ENCODE results near the gene CCBE1.

Gene CCBE1

GRCh38 chr18:59481436-59481835 lies 215.8 kb downstream of the CCBE1 start:
- DNase-seq = no peak

GRCh38 chr18:59479776-59480175 lies 217.4 kb downstream of the CCBE1 start:
- DNase-seq = no peak

- DNase-seq = no peak
Measured at GRCh38 chr18:59478591-59478990, 218.6 kb downstream of the CCBE1 start.

- no peak for DNase-seq
Measured at GRCh38 chr18:59477849-59478248, 219.4 kb downstream of the CCBE1 start.

DNA sequence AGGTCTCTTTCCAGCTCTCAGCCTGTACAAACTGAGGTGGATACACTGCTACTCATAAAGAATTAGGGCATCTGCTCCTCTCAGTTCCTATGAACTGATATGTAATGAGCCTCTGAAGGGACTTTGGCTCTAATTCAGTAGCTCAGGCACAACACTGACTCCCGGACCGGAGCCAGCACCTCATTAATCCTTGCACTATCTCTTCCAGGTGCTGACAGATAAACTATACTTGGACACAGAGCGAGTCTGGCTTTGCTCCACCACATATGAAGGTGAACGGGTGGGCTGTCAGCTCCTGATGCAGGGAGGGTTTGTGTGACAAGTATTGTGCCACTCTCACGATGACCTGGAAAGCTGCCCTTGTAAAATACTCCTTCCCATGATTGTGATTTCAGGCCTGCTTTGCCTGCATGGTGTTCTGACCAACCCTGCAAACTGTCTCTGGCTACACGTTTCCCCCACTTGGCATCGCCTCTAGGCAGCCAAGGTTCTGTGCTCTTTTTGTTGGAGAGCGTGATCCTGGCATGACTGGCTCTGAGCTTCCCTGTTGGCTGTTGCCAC lies 226.6 kb downstream of the CCBE1 start:
- DNase-seq = no peak

DNA sequence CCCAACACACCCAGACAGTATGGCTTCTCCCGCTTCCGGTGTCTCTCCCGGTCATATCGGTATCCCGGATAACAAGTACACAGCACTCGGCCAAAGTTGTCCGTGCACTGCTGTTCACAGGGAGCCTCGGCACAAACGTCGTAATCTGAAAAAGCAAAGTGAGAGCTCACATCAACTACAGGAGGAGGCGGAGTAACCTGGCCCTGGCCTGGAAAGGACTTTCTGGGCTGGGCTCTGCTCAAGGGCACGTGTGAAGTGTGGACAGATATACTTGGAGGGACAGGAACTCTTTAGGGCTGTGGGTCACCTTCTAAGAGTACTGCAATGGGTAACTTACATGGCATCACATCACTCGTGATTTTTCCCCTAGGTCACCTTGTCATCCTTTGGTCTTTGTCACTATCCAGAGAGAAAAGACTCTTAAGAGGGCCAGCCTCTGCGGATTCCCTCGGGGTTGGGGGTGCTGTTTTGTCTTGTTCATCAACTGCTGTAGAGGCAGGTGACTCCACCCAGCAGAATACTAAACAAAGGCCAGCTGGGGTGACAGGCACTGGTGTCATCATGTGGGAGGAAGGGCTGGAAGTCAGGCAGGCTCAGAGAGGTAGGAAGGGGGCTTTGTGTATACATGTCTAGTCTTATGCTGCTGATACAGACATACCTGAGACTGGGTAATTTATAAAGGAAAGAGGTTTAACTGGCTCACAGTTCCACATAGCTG lies 227.6 kb downstream of the CCBE1 start:
- DNase-seq = no peak

DNA sequence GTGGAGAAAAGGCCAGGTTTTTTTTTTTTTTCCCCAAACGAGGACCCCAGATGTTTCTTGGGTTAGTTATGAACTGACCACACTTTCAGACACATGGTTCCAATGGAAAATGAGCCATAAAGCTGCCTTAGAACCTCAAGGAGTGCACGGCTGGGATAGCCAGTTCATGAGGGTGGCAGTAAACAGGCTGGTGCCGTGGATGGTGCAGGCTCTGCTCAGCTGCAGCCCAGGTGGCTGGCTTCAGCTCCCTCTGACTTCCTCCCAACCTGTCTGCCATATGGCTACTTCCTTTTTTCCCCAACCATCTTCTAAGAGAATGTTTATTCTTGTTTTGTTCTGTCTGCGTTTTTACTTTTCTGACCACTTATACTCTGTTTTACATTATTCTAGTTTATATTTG lies 228.4 kb downstream of the CCBE1 start:
- DNase-seq = no peak

GRCh38 chr18:59467497-59467896 lies 229.7 kb downstream of the CCBE1 start:
- DNase-seq = no peak

DNA sequence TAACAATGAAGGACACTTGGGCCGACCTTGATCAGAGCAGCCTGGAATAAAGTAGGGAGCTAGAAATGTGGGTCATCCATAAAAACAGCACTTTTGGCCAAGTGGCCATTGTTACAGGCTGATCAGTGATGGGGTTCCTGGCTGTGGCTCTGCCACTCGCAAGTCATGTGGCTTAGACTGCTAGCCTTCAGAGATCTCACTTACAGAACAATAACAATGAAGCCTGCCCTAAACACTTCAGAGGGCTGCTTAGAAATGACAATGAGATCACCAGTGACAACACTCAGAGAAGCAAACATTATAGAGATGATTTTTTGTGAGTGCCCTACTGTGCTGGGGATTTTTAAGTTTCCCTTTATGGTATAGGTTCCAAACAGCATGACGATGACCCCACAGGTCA lies 230.2 kb downstream of the CCBE1 start:
- no peak for DNase-seq

DNA sequence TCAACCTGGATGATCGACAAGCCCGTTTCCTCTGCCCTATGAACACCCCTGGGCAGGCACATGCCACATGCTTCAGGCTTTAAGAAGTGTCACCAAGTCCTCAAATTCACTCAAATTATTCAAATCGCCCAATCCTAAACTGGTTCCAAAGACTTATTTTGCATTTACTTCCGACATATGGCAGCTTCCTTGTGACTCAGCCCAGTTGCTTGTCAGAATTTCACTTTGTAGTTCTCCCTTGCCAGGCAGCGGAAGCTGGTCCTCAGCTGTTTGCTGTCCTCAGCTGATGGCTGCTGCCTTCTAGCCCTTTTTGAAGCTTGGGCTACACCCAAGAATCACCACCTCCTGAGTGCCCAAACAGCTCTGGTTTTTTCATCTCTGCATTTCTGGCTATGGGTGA lies 232.7 kb downstream of the CCBE1 start:
- DNase-seq = no peak

DNA sequence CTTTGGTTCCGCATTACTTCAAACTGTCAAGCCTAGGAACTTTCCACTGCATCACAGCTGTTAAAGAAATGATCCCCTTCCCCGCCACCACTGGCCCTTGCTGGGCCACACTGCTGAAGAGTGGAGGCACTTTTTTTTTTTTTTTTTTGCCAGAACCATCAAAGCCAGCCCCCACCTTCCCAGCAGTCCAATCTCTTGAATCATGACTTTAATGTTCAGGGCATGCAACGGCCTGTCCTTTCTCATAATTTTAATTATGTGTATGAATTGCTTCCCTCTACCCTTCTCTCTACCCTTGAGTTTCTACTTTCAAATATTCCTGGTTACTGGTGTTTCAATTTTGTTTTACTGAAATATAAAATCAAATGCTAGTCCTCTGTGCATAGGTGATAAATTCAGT lies 236.1 kb downstream of the CCBE1 start:
- no peak for DNase-seq

DNA sequence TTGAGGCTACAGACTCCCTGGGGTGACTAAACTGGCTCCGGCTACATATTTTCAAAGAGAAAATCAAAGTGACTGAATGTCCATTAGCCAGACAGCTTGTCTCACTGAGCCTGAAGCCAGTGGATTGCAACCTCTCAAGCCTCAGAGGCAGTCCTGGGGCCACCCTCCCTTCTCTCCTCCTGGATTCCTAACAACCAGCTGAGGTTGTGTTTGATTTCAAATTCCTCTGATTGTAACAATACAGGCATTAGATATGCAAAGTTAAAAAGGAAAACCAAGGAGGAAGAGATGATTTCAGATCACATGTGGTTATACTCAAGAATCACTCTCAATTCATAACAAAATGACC lies 237.2 kb downstream of the CCBE1 start:
- DNase-seq = no peak

DNA sequence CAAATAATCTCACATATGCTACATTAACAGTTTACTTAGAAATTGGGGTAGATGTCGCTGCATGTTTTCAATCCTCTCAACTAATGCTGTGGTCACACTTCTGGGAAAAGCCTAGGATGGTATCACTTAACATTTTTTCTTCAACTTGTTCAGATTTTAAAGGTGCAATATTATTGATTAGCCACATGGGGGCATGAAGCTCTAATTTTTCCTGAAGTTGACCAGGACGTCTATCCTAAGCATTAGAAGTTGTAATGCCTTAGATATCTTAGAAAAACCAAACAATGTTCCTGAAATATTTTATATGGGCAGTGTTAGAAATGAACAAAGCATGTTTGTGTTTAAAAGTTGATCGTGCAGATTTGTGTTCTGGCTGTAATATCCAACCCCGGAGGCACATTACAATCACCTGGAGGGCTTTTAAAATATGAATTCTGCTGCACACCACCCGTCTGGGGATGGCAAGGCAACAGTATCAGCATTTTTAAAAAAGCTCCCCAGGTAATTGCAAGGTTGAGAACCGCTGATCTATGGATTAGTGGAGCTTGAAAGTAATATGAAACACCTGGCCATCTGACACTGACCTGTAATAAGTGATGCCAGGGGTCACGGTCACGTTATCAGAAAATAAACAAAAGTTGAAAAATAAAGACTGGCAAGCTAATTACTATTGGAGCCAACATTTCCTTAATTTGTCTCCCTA lies 237.7 kb downstream of the CCBE1 start:
- DNase-seq = peak; percentile 57

GRCh38 chr18:59458575-59458974 lies 238.6 kb downstream of the CCBE1 start:
- DNase-seq = no peak

GRCh38 chr18:59456657-59457056 lies 240.6 kb downstream of the CCBE1 start:
- no peak for DNase-seq

DNA sequence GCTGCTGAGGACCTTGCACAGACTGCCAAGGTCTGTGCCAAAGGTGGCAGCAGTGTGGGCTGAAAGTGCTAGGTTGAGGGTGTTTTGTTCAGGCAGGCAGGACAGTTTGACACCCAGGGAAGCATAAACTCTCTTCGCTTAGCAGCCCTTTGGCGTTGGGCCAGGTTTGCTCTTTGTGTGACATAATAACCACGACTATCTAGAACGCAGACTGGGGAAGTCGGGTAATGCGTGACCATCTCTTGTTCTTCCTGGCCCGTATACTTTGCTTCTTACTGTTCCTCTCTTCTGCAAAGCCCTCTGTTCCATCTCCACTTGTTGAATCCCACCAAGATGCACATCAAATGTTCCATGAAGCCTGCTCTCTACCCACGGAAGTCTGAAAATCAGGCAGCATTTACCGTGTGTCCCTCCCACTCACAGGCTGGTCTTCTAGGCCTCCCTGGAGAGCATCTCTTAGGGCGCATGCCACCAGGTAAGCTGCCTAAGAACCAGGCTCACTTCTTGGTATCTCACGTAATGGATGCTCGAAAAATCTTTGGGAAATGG lies 241.4 kb downstream of the CCBE1 start:
- DNase-seq = peak; percentile 68

DNA sequence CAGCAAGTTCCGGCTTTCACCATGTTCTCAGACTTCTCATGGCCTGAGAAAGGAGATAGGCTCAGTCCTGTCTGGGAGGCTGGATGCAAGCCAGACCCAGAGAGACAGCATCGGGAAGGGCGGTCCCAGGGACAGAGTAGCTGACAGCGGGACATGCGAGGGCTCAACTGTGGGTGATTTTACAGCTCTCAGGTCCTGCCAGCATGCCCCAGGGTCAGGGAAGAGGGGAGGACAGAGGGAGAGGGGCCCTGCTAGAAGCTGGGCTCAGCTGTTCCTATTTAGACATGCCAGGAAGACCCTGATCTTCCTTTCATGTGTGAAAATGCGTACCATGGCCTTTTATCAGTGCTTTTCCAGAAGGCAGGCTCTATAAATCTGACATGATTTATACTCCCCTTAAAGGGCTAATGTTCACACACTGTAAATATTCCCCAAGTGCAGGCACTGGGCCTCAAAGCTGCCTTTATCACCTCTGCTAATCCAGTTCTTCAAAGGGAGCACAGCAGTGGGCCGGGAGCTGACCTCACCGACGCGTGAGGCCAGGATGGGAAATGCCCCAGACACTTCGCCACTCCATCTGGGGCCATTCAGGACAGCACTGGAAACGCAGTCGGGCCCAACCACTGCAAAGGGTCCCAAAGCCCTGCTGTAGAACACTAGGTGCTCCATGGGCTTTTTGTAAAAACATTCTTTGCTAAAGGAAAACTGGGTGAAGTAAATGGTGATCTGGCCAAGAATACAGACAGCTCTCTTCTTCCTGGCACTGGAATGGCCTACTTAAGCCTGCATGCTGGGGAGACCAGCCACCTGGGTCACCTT lies 242.1 kb downstream of the CCBE1 start:
- DNase-seq = peak; percentile 68

DNA sequence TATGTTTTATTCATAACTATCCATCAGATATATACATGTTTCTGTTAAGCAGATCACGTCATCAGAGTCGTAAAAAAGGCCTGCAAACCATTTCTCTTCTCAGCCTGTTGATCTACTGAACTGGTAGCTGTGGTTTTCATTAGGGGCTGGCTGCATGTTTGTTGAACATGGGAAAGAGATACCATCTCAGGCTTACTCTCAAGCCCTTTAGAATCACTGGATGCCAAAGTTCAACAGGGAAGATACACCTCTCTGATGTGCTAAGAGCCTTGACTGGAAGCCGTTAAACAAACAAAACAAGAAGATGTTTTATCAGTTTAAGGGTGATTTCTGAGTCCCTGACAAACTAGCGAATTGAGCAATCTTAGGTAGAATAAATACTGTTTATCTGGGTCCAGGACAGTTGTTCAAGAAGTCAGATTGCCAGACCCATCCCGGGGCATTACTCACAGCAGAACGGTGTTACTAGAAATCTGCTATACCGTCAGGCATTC lies 243.7 kb downstream of the CCBE1 start:
- DNase-seq = no peak

DNA sequence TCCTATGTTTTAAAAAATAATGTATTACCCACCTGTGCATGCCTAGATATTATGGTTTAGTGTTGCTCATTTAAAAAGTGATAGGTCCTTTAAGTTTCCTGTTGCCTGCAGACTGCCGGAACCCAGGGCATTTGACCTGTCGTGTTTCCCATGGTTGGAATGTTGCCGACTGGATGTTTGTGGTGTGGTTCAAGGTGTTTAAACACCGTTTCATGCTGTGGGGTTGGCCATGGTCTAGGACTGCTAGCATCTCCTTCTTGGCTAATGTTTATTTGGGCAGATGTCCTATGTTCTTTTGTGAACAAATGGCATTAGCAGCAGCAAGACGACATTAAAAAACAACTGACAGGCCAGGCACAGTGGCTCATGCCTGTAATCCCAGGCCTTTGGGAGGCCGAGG lies 245.3 kb downstream of the CCBE1 start:
- DNase-seq = no peak

- no peak for DNase-seq
Measured at GRCh38 chr18:59451073-59451472, 246.2 kb downstream of the CCBE1 start.

DNA sequence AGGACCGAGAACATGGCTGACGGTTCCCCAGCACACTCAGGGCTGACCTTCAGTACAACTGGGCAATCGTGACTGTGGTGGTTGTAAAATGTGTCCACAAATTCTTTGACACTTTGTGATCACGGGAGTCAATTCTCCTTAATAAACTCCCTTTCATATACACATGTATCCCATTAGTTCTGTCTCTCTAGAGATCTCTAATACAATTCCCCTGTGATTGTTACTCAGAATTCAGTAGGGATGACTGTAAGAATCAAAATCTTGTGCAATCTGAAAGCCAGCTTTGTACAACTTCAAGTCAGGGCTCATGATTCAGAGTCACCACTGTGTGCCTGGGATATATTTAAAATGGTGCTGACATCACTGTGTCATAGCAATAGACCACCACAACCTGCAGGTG lies 248.7 kb downstream of the CCBE1 start:
- DNase-seq = no peak

GRCh38 chr18:59446012-59446411 lies 251.2 kb downstream of the CCBE1 start:
- DNase-seq = no peak

All from NCI-H510A treated with DMSO at 0.1 percent for 48 hours (cell line).